ENCODE data around the gene DPYSL5.

The DPYSL5 gene

GRCh38 chr2:26957041-26957440 is 109.1 kb downstream of the DPYSL5 start:
- in situ Hi-C loops (cut with MboI; ENCODE audit: low sequenced_read_pairs), result no loop called here

- in situ Hi-C loops (cut with MboI; ENCODE audit: low sequenced_read_pairs), result no loop called here
Measured at GRCh38 chr2:26957534-26957933, 109.6 kb downstream of the DPYSL5 start.

GRCh38 chr2:26959331-26959730 is 111.4 kb downstream of the DPYSL5 start:
- in situ Hi-C loops (cut with MboI; ENCODE audit: low sequenced_read_pairs), result no loop called here

- in situ Hi-C loops (cut with MboI; ENCODE audit: low sequenced_read_pairs), result no loop called here
Measured at GRCh38 chr2:26964446-26965130, 116.7 kb downstream of the DPYSL5 start.

- in situ Hi-C loops (cut with MboI; ENCODE audit: low sequenced_read_pairs), result no loop called here
Measured at GRCh38 chr2:26968001-26968400, 120.1 kb downstream of the DPYSL5 start.

- in situ Hi-C loops (cut with MboI; ENCODE audit: low sequenced_read_pairs), result no loop called here
Measured at GRCh38 chr2:26969077-26969844, 121.3 kb downstream of the DPYSL5 start.

GRCh38 chr2:26970244-26970927 is 122.5 kb downstream of the DPYSL5 start, which contains the start of gene MAPRE3:
TSS of gene MAPRE3 (plus strand) at chr2:26970637. CDS start at chr2:27022219, 51,582 bp downstream.
- in situ Hi-C loops (cut with MboI; ENCODE audit: low sequenced_read_pairs), result no loop called here

- in situ Hi-C loops (cut with MboI; ENCODE audit: low sequenced_read_pairs), result no loop called here
Measured at GRCh38 chr2:26970928-26971627, 123.1 kb downstream of the DPYSL5 start.

GRCh38 chr2:26971911-26972786 is 124.2 kb downstream of the DPYSL5 start:
- in situ Hi-C loops (cut with MboI; ENCODE audit: low sequenced_read_pairs), result no loop called here

GRCh38 chr2:26974352-26974751 is 126.4 kb downstream of the DPYSL5 start:
- in situ Hi-C loops (cut with MboI; ENCODE audit: low sequenced_read_pairs), result no loop called here

- in situ Hi-C loops (cut with MboI; ENCODE audit: low sequenced_read_pairs), result no loop called here
Measured at GRCh38 chr2:26975102-26975501, 127.2 kb downstream of the DPYSL5 start.

- in situ Hi-C loops (cut with MboI; ENCODE audit: low sequenced_read_pairs), result no loop called here
Measured at GRCh38 chr2:26975656-26976055, 127.7 kb downstream of the DPYSL5 start.

- in situ Hi-C loops (cut with MboI; ENCODE audit: low sequenced_read_pairs), result no loop called here
Measured at GRCh38 chr2:26976237-26976636, 128.3 kb downstream of the DPYSL5 start.

- in situ Hi-C loops (cut with MboI; ENCODE audit: low sequenced_read_pairs), result no loop called here
Measured at GRCh38 chr2:26977012-26977411, 129.1 kb downstream of the DPYSL5 start.

GRCh38 chr2:26978061-26978596 is 130.2 kb downstream of the DPYSL5 start:
- in situ Hi-C loops (cut with MboI; ENCODE audit: low sequenced_read_pairs), result no loop called here

- in situ Hi-C loops (cut with MboI; ENCODE audit: low sequenced_read_pairs), result no loop called here
Measured at GRCh38 chr2:26979741-26980140, 131.8 kb downstream of the DPYSL5 start.

- in situ Hi-C loops (cut with MboI; ENCODE audit: low sequenced_read_pairs), result no loop called here
Measured at GRCh38 chr2:26980971-26981370, 133.0 kb downstream of the DPYSL5 start.

GRCh38 chr2:26982102-26982742 is 134.3 kb downstream of the DPYSL5 start:
- in situ Hi-C loops (cut with MboI; ENCODE audit: low sequenced_read_pairs), result no loop called here

- in situ Hi-C loops (cut with MboI; ENCODE audit: low sequenced_read_pairs), result no loop called here
Measured at GRCh38 chr2:26983746-26984145, 135.8 kb downstream of the DPYSL5 start.

Data from HL-60/S4 treated with retinoic acid at 250 ng/mL for 4 days and 3 days (cell line).